H9 (cell line): ENCODE results near the gene C11orf21. TPM values are rescaled to one million over a fixed set of nuclear protein-coding genes. Genes with fewer than 3 reads are reported as not detected.

Experiments used
- DNase-seq: peaks from one replicate; pipeline ENCODE4 v3.0.0-alpha.2; 2017
- H2AFZ ChIP-seq: one replicate; pipeline ENCODE4 v1.6.1; 2013; ENCODE audit warnings: mild to moderate bottlenecking, low read length, control low read depth, moderate library complexity
- H2AK5ac ChIP-seq: 2 replicates; pipeline ENCODE4 v1.6.1; 2013; ENCODE audit warnings: low read length, control low read depth, mixed read lengths; ENCODE audit not compliant: insufficient read length
- H2BK120ac ChIP-seq: one replicate; pipeline ENCODE4 v1.6.1; 2013; ENCODE audit warnings: low read depth, mild to moderate bottlenecking, low read length, control low read depth, inconsistent platforms; ENCODE audit not compliant: poor library complexity, severe bottlenecking
- H2BK12ac ChIP-seq: 2 replicates; pipeline ENCODE4 v1.6.1; 2013; ENCODE audit warnings: low read length, control low read depth, mixed read lengths, low read depth; ENCODE audit not compliant: insufficient read length
- H2BK15ac ChIP-seq: 2 replicates; pipeline ENCODE4 v1.6.1; 2013; ENCODE audit warnings: low read depth, low read length, control low read depth
- H2BK20ac ChIP-seq: one replicate; pipeline ENCODE4 v1.6.1; 2013; ENCODE audit warnings: low read depth, mild to moderate bottlenecking, low read length, control low read depth, inconsistent platforms; ENCODE audit not compliant: poor library complexity, severe bottlenecking
- H2BK5ac ChIP-seq: 2 replicates; pipeline ENCODE4 v1.6.1; 2013; ENCODE audit warnings: low read length, control low read depth, mixed read lengths; ENCODE audit not compliant: insufficient read length
- H3K14ac ChIP-seq: 2 replicates; pipeline ENCODE4 v1.6.1; 2013; ENCODE audit warnings: low read length, control low read depth; ENCODE audit not compliant: insufficient read depth
- H3K18ac ChIP-seq: 2 replicates; pipeline ENCODE4 v1.6.1; 2013; ENCODE audit warnings: low read depth, mild to moderate bottlenecking, mixed read lengths, low read length, control low read depth; ENCODE audit not compliant: insufficient read length
- H3K23ac ChIP-seq: 2 replicates; pipeline ENCODE4 v1.6.1; 2013; ENCODE audit warnings: low read length, control low read depth, mixed read lengths, low read depth; ENCODE audit not compliant: insufficient read length
- H3K23me2 ChIP-seq: 2 replicates; pipeline ENCODE4 v1.6.1; 2013; ENCODE audit warnings: low read depth, mild to moderate bottlenecking, mixed read lengths, low read length, control low read depth; ENCODE audit not compliant: insufficient read length, poor library complexity, severe bottlenecking
- H3K27ac ChIP-seq: 2 replicates; pipeline ENCODE4 v1.5.1; 2013; ENCODE audit warnings: low read length, control low read depth, mixed read lengths, low read depth; ENCODE audit not compliant: insufficient read length
- H3K27me3 ChIP-seq: 2 replicates; pipeline ENCODE4 v1.6.1; 2013; ENCODE audit warnings: low read length, control low read depth, inconsistent platforms; ENCODE audit not compliant: insufficient read depth
- H3K4ac ChIP-seq: 2 replicates; pipeline ENCODE4 v1.6.1; 2013; ENCODE audit warnings: low read depth, mild to moderate bottlenecking, control low read depth, inconsistent platforms, low read length, moderate library complexity
- H3K4me1 ChIP-seq: 2 replicates; pipeline ENCODE4 v1.6.1; 2013; ENCODE audit warnings: low read length, control low read depth, inconsistent platforms; ENCODE audit not compliant: insufficient read depth
- H3K4me2 ChIP-seq: 2 replicates; pipeline ENCODE4 v1.6.1; 2013; ENCODE audit warnings: low read length, control low read depth, mixed read lengths; ENCODE audit not compliant: insufficient read length, insufficient read depth
- H3K56ac ChIP-seq: 2 replicates; pipeline ENCODE4 v1.6.1; 2013; ENCODE audit warnings: low read depth, mild to moderate bottlenecking, mixed read lengths, low read length, control low read depth; ENCODE audit not compliant: insufficient read length
- H3K79me1 ChIP-seq: 2 replicates; pipeline ENCODE4 v1.6.1; 2013; ENCODE audit warnings: low read depth, mild to moderate bottlenecking, moderate library complexity, low read length, control low read depth, inconsistent platforms; ENCODE audit not compliant: insufficient read depth, poor library complexity, severe bottlenecking
- H3K79me2 ChIP-seq: 2 replicates; pipeline ENCODE4 v1.6.1; 2013; ENCODE audit warnings: low read length, control low read depth, inconsistent platforms; ENCODE audit not compliant: insufficient read depth
- H3K9ac ChIP-seq: 2 replicates; pipeline ENCODE4 v1.6.1; 2013; ENCODE audit warnings: low read length, control low read depth, mixed read lengths; ENCODE audit not compliant: insufficient read length; ENCODE audit errors: extremely low read depth
- H3K9me3 ChIP-seq: one replicate; pipeline ENCODE4 v1.6.1; 2013; ENCODE audit warnings: low read depth, low read length, inconsistent platforms; ENCODE audit not compliant: control insufficient read depth
- H3T11ph ChIP-seq: one replicate; pipeline ENCODE4 v1.6.1; 2013; ENCODE audit warnings: mild to moderate bottlenecking, low read length, control low read depth, inconsistent platforms
- H4K20me1 ChIP-seq: one replicate; pipeline ENCODE4 v1.6.1; 2013; ENCODE audit not compliant: control insufficient read depth, insufficient read length, insufficient read depth
- H4K5ac ChIP-seq: 2 replicates; pipeline ENCODE4 v1.6.1; 2013; ENCODE audit warnings: low read depth, mild to moderate bottlenecking, mixed read lengths, low read length, control low read depth; ENCODE audit not compliant: insufficient read length
- H4K8ac ChIP-seq: replicated peaks from 2 replicates; pipeline ENCODE4 v1.6.1; 2013; ENCODE audit warnings: low read length, control low read depth, mixed read lengths, low read depth; ENCODE audit not compliant: insufficient read length
- H4K91ac ChIP-seq: 2 replicates; pipeline ENCODE4 v1.6.1; 2013; ENCODE audit warnings: low read depth, mild to moderate bottlenecking, moderate library complexity, mixed read lengths, low read length, control low read depth; ENCODE audit not compliant: insufficient read length
- H3K27ac Mint-ChIP-seq, 3 experiments: 2 replicates in 2 of 3; 3 replicates in 1 of 3; pipeline ENCODE4 v1.8.0; 2020 to 2021; ENCODE audit warnings: mixed read lengths in 3 of 3, mild to moderate bottlenecking in 1 of 3, moderate library complexity in 1 of 3
- H3K27me3 Mint-ChIP-seq: 2 replicates; pipeline ENCODE4 v1.8.0; 2021; ENCODE audit warnings: low read depth, mild to moderate bottlenecking, moderate library complexity, mixed read lengths
- H3K36me3 Mint-ChIP-seq, 3 experiments: 2 replicates in 2 of 3; 3 replicates in 1 of 3; pipeline ENCODE4 v1.8.0; 2020 to 2021; ENCODE audit warnings: low read depth in 3 of 3, mixed read lengths in 3 of 3; ENCODE audit not compliant: insufficient read depth in 1 of 3
- H3K4me1 Mint-ChIP-seq, 2 experiments: 2 replicates each; pipeline ENCODE4 v1.8.0; 2020; ENCODE audit warnings: mixed read lengths in 2 of 2
- H3K4me3 Mint-ChIP-seq, 2 experiments: 2 replicates in 1 of 2; 3 replicates in 1 of 2; pipeline ENCODE4 v1.8.0; 2020 to 2021; ENCODE audit warnings: mild to moderate bottlenecking in 2 of 2, mixed read lengths in 2 of 2, moderate library complexity in 1 of 2
- H3K9me3 Mint-ChIP-seq, 2 experiments: 2 replicates in 1 of 2; 3 replicates in 1 of 2; pipeline ENCODE4 v1.8.0; 2020; ENCODE audit warnings: mild to moderate bottlenecking in 2 of 2, mixed read lengths in 2 of 2, moderate library complexity in 1 of 2
- WGBS: extraction: QIAGEN DNeasy Blood & Tissue Kit; methylation state at CpG from one replicate; pipeline ENCODE4 v1.1.7; 2013; ENCODE audit warnings: missing lambda C conversion rate, low lambda C conversion rate, mixed read lengths; ENCODE audit not compliant: insufficient read length; ENCODE audit errors: extremely low coverage; 5-methylcytosine and 5-hydroxymethylcytosine counted together
- total RNA-seq: library from RNA; stranded (reverse); gene quantifications from 2 replicates; pipeline ENCODE4 v1.2.1, GENCODE V29; 2021
- TF ChIP-seq, protein P1 (sequence below): fragments of 200-600 bp; sonication (generic); conservative IDR thresholded peaks from 3 replicates; pipeline ENCODE4 v1.8.0; 2021; ENCODE audit warnings: antibody characterized with exemption, mild to moderate bottlenecking

The C11orf21 gene
- total RNA-seq, 1 experiment from 2014 or later, result not detected

DNA sequence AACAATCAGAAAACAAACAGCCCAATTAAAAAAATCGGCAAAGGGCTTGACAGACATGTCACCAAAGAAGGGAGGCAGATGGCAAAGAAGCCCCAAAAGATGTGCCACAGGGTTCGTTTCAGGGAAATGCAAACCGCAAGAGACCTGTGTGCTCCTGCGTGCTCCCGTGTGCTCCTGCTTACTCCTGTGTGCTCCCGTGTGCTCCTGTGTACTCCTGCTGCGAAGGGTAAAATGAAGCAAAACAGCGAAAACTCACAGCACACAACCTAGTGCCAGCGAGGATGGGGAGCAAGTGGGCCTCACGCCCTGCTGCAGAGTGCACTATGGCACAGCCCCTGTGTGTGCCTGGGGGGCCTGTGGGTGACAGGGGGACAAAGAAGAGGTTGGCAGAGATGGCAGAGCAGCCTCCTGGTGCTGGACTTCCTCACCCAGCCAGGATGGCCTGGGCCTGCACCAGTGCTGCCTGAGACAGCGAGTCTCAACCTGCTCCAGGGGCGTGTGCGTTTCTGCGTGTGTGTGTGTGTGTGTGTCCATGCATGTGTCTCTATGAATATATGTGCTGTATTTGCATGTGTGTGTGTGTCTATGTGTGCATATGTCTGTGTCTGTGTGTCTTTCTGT is 45.3 kb downstream of the C11orf21 start:
- H3K79me1 ChIP-seq, result no peaks in the 10 kb centered on the region
- no peak overlapping the region for H3K4ac ChIP-seq
- H2BK12ac ChIP-seq, result no peak overlapping the region
- H3K56ac ChIP-seq, result no peak overlapping the region
- H3K79me2 ChIP-seq, result no peaks in the 10 kb centered on the region
- H3K9me3 ChIP-seq, result no peaks in the 10 kb centered on the region
- no peak overlapping the region for H4K91ac ChIP-seq
- H3K14ac ChIP-seq, result no peak overlapping the region
- no peak overlapping the region for H3K27ac ChIP-seq
- no CpG with 5 or more reads among the region's 14 CpGs for WGBS
- no peaks in the 10 kb centered on the region; a peak in 1 of 7 replicates for H3K36me3 Mint-ChIP-seq
- no peak overlapping the region for H4K5ac ChIP-seq
- H4K8ac ChIP-seq, result no peak overlapping the region
- H3K18ac ChIP-seq, result no peak overlapping the region
- H3K4me3 Mint-ChIP-seq, result no peak overlapping the region
- H2AK5ac ChIP-seq, result no peak overlapping the region
- H2AFZ ChIP-seq, result no peak overlapping the region
- H3K9me3 Mint-ChIP-seq, result peaks cover 0 to 9% of the 10 kb centered on the region in 2 experiments; a peak in 2 of 5 replicates
- TF ChIP-seq, protein P1, sequence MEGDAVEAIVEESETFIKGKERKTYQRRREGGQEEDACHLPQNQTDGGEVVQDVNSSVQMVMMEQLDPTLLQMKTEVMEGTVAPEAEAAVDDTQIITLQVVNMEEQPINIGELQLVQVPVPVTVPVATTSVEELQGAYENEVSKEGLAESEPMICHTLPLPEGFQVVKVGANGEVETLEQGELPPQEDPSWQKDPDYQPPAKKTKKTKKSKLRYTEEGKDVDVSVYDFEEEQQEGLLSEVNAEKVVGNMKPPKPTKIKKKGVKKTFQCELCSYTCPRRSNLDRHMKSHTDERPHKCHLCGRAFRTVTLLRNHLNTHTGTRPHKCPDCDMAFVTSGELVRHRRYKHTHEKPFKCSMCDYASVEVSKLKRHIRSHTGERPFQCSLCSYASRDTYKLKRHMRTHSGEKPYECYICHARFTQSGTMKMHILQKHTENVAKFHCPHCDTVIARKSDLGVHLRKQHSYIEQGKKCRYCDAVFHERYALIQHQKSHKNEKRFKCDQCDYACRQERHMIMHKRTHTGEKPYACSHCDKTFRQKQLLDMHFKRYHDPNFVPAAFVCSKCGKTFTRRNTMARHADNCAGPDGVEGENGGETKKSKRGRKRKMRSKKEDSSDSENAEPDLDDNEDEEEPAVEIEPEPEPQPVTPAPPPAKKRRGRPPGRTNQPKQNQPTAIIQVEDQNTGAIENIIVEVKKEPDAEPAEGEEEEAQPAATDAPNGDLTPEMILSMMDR, result no peak
- no peaks in the 10 kb centered on the region for H3K4me1 ChIP-seq
- no peak overlapping the region for H2BK20ac ChIP-seq
- no peak overlapping the region for H3T11ph ChIP-seq
- no peak overlapping the region for H2BK5ac ChIP-seq
- H3K9ac ChIP-seq, result no peak overlapping the region
- DNase-seq, result peak; percentile 17
- no peak overlapping the region for H3K4me2 ChIP-seq
- no peak overlapping the region for H2BK15ac ChIP-seq
- H3K27ac Mint-ChIP-seq, result no peak overlapping the region; a peak in 1 of 7 replicates
- H3K23ac ChIP-seq, result no peak overlapping the region
- H3K27me3 Mint-ChIP-seq, result peaks cover 52% of the 10 kb centered on the region
- peaks cover 2% of the 10 kb centered on the region for H4K20me1 ChIP-seq
- no peaks in the 10 kb centered on the region for H3K4me1 Mint-ChIP-seq
- H3K27me3 ChIP-seq, result no peaks in the 10 kb centered on the region
- no peak overlapping the region for H2BK120ac ChIP-seq
- H3K23me2 ChIP-seq, result no peaks in the 10 kb centered on the region
